HepG2 (cell line): ENCODE results near the gene UQCRHL. TPM values are rescaled to one million over a fixed set of nuclear protein-coding genes. Genes with fewer than 3 reads are reported as not detected.

Source experiments
- ARID2 ChIP-seq: sonication (generic); formaldehyde crosslinking; IDR thresholded peaks from 2 replicates; pipeline ENCODE4 v1.8.1; 2022; ENCODE audit warnings: mild to moderate bottlenecking, missing genetic modification reagents, borderline replicate concordance
- ATRX ChIP-seq: sonication (generic); formaldehyde crosslinking; IDR thresholded peaks from 2 replicates; pipeline ENCODE4 v1.4.0; 2020; ENCODE audit warnings: missing genetic modification reagents, borderline replicate concordance
- KLF15 ChIP-seq: sonication (generic); formaldehyde crosslinking; IDR thresholded peaks from 2 replicates; pipeline ENCODE4 v1.8.1; 2023; ENCODE audit warnings: borderline replicate concordance, mild to moderate bottlenecking, inconsistent platforms, missing genetic modification reagents, mixed read lengths
- SMAD9 ChIP-seq: sonication (generic); formaldehyde crosslinking; IDR thresholded peaks from 2 replicates; pipeline ENCODE4 v1.5.1; 2020; ENCODE audit warnings: mild to moderate bottlenecking, missing genetic modification reagents
- SNAPC2 ChIP-seq: sonication (generic); formaldehyde crosslinking; IDR thresholded peaks from 2 replicates; pipeline ENCODE4 v1.8.1; 2022; ENCODE audit warnings: mild to moderate bottlenecking, missing genetic modification reagents
- SRF ChIP-seq: IDR thresholded peaks from 2 replicates; pipeline ENCODE4 v1.6.1; 2011; ENCODE audit warnings: mild to moderate bottlenecking, low read depth, low read length, moderate library complexity
- ZNF260 ChIP-seq: sonication (generic); formaldehyde crosslinking; IDR thresholded peaks from 2 replicates; pipeline ENCODE4 v1.4.0; 2020; ENCODE audit warnings: missing genetic modification reagents, low read depth, mild to moderate bottlenecking, borderline replicate concordance
- ZNF670 ChIP-seq: sonication (generic); formaldehyde crosslinking; IDR thresholded peaks from 2 replicates; pipeline ENCODE4 v1.8.0; 2022; ENCODE audit warnings: mild to moderate bottlenecking, missing genetic modification reagents, borderline replicate concordance
- ZNF766 ChIP-seq: sonication (generic); formaldehyde crosslinking; IDR thresholded peaks from 2 replicates; pipeline ENCODE4 v1.5.0; 2020; ENCODE audit warnings: missing genetic modification reagents, borderline replicate concordance
- ZNF772 ChIP-seq: sonication (generic); formaldehyde crosslinking; IDR thresholded peaks from 2 replicates; pipeline ENCODE4 v1.5.0; 2020; ENCODE audit warnings: mild to moderate bottlenecking, missing genetic modification reagents
- ZNF777 ChIP-seq: sonication (generic); formaldehyde crosslinking; IDR thresholded peaks from 2 replicates; pipeline ENCODE4 v1.4.0; 2020; ENCODE audit warnings: missing genetic modification reagents
- ZNF816 ChIP-seq: sonication (generic); formaldehyde crosslinking; IDR thresholded peaks from 2 replicates; pipeline ENCODE4 v1.8.0; 2022; ENCODE audit warnings: missing genetic modification reagents, mild to moderate bottlenecking, borderline replicate concordance
- ZNF841 ChIP-seq: sonication (generic); formaldehyde crosslinking; IDR thresholded peaks from 2 replicates; pipeline ENCODE4 v1.8.1; 2023; ENCODE audit warnings: missing genetic modification reagents, borderline replicate concordance
- ZZZ3 ChIP-seq: sonication (generic); formaldehyde crosslinking; IDR thresholded peaks from 2 replicates; pipeline ENCODE4 v1.4.0; 2020; ENCODE audit warnings: missing genetic modification reagents, mild to moderate bottlenecking, borderline replicate concordance
- polyA plus RNA-seq, 8 experiments: library from polyadenylated mRNA; depleted of rRNA in 3 of 8; stranded (reverse) in 7 of 8; unstranded in 1 of 8; fragments of >200 nt; fragmentation: Illumina TruSeq in 4 of 8; extraction: Trizol in 4 of 8; gene quantifications; 2 replicates each; pipeline versions ENCODE4 v1.2.1 to v1.2.3, GENCODE V29; 2011 to 2016; ENCODE audit warnings: low read depth in 4 of 8, missing spikeins in 1 of 8, mixed read lengths in 1 of 8; ENCODE audit not compliant: insufficient read depth in 1 of 8
- total RNA-seq, 5 experiments: library from RNA; depleted of rRNA; stranded (reverse); fragments of >200 nt; fragmentation: Illumina TruSeq; extraction: Trizol; gene quantifications; 2 replicates each; pipeline ENCODE4 v1.2.3, GENCODE V29; 2016; ENCODE audit warnings: low read depth in 1 of 5
- TF ChIP-seq, protein P1 (sequence below): sonication (generic); formaldehyde crosslinking; conservative IDR thresholded peaks from 2 replicates; pipeline ENCODE4 v1.8.0; 2022; ENCODE audit warnings: mild to moderate bottlenecking, moderate library complexity, missing genetic modification reagents
- TF ChIP-seq, protein P2 (sequence below): sonication (generic); formaldehyde crosslinking; IDR thresholded peaks from 2 replicates; pipeline ENCODE4 v1.5.1; 2020; ENCODE audit warnings: missing genetic modification reagents, mild to moderate bottlenecking, borderline replicate concordance
- TF ChIP-seq, protein P3 (sequence below): IDR thresholded peaks from 2 replicates; pipeline ENCODE4 v1.6.1; 2016; ENCODE audit warnings: control low read depth
- TF ChIP-seq, protein P4 (sequence below): sonication (generic); formaldehyde crosslinking; conservative IDR thresholded peaks from 2 replicates; pipeline ENCODE4 v1.4.0; 2020; ENCODE audit warnings: mild to moderate bottlenecking, missing genetic modification reagents, moderate library complexity
- TF ChIP-seq, protein P5 (sequence below): sonication (generic); formaldehyde crosslinking; IDR thresholded peaks from 2 replicates; pipeline ENCODE4 v1.4.0; 2020; ENCODE audit warnings: mild to moderate bottlenecking, missing genetic modification reagents

UQCRHL gene
- total and polyA plus RNA-seq, 2 of the 13 experiments (the other 11 are each of a cell fraction or from before 2014, with no cell fraction given) = 1.8 to 2.3 TPM

DNA sequence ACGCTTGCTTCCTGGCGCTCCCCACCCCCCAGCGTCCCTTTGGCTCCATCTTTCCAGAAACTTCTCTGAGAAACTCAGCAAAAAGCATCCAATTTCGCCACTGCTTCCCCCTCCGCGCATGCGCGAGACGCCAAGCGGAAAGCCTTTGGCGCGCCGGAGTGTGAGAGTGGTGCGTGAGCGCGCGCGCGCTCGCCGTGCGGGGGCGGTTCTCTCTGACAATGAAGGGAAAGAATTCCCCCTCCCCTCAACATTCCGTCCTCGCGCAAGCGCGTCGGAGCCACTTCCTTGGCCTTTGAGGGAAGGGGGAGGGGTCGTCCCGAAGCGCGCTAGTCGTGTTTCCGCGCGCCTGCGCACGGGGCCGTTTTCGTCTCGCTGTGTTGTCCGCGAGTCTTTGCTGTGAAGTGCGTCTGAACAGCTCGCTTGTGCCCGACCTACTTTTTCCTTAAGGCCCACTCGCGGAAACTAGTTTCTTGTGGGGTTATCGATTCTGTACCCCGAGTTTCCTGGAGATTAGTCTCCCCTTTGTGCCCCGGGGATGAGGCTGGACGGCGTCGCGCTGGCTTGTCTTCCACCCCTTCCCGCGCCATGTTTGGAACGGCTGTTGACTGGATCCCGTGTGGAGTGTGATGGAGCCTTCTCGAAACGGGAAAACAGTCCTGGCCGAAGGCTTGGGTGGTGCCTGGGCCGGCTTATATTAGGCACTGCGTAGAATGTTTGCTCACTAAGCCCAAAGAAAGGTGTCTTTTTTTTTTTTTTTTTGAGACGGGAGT lies 28.5 kb upstream of the UQCRHL start (continued):
- peak; percentile 86; the same call in 1 of the 2 replicates for TF ChIP-seq SNAPC2
- no peak for TF ChIP-seq ZZZ3 (CRISPR knock-in tag)
- no peak for TF ChIP-seq ZNF777 (CRISPR knock-in tag)
- TF ChIP-seq, protein P1, sequence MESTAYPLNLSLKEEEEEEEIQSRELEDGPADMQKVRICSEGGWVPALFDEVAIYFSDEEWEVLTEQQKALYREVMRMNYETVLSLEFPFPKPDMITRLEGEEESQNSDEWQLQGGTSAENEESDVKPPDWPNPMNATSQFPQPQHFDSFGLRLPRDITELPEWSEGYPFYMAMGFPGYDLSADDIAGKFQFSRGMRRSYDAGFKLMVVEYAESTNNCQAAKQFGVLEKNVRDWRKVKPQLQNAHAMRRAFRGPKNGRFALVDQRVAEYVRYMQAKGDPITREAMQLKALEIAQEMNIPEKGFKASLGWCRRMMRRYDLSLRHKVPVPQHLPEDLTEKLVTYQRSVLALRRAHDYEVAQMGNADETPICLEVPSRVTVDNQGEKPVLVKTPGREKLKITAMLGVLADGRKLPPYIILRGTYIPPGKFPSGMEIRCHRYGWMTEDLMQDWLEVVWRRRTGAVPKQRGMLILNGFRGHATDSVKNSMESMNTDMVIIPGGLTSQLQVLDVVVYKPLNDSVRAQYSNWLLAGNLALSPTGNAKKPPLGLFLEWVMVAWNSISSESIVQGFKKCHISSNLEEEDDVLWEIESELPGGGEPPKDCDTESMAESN = peak; percentile 65; the same call in 1 of the 2 replicates
- peak; percentile 83; the same call in 1 of the 2 replicates for TF ChIP-seq ZNF816
- TF ChIP-seq ZNF260 = no peak
- TF ChIP-seq, protein P2, sequence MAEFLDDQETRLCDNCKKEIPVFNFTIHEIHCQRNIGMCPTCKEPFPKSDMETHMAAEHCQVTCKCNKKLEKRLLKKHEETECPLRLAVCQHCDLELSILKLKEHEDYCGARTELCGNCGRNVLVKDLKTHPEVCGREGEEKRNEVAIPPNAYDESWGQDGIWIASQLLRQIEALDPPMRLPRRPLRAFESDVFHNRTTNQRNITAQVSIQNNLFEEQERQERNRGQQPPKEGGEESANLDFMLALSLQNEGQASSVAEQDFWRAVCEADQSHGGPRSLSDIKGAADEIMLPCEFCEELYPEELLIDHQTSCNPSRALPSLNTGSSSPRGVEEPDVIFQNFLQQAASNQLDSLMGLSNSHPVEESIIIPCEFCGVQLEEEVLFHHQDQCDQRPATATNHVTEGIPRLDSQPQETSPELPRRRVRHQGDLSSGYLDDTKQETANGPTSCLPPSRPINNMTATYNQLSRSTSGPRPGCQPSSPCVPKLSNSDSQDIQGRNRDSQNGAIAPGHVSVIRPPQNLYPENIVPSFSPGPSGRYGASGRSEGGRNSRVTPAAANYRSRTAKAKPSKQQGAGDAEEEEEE (CRISPR knock-in tag) = 0 out of 2 replicates have a peak, but pooled peaks have one; percentile 48
- no peak for TF ChIP-seq ATRX (CRISPR knock-in tag)
- peak; percentile 72; the same call in 1 of the 2 replicates for TF ChIP-seq ZNF772
- TF ChIP-seq, protein P3, sequence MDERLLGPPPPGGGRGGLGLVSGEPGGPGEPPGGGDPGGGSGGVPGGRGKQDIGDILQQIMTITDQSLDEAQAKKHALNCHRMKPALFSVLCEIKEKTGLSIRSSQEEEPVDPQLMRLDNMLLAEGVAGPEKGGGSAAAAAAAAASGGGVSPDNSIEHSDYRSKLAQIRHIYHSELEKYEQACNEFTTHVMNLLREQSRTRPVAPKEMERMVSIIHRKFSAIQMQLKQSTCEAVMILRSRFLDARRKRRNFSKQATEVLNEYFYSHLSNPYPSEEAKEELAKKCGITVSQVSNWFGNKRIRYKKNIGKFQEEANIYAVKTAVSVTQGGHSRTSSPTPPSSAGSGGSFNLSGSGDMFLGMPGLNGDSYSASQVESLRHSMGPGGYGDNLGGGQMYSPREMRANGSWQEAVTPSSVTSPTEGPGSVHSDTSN (CRISPR knock-in tag) = no peak
- no peak for TF ChIP-seq ZNF841 (CRISPR knock-in tag)
- no peak for TF ChIP-seq SRF
- TF ChIP-seq ZNF670 (CRISPR knock-in tag) = peak; percentile 18; the same call in 1 of the 2 replicates
- no peak; the same call in 1 of the 2 replicates for TF ChIP-seq ZNF766
- TF ChIP-seq KLF15 = no peak
- TF ChIP-seq, protein P4, sequence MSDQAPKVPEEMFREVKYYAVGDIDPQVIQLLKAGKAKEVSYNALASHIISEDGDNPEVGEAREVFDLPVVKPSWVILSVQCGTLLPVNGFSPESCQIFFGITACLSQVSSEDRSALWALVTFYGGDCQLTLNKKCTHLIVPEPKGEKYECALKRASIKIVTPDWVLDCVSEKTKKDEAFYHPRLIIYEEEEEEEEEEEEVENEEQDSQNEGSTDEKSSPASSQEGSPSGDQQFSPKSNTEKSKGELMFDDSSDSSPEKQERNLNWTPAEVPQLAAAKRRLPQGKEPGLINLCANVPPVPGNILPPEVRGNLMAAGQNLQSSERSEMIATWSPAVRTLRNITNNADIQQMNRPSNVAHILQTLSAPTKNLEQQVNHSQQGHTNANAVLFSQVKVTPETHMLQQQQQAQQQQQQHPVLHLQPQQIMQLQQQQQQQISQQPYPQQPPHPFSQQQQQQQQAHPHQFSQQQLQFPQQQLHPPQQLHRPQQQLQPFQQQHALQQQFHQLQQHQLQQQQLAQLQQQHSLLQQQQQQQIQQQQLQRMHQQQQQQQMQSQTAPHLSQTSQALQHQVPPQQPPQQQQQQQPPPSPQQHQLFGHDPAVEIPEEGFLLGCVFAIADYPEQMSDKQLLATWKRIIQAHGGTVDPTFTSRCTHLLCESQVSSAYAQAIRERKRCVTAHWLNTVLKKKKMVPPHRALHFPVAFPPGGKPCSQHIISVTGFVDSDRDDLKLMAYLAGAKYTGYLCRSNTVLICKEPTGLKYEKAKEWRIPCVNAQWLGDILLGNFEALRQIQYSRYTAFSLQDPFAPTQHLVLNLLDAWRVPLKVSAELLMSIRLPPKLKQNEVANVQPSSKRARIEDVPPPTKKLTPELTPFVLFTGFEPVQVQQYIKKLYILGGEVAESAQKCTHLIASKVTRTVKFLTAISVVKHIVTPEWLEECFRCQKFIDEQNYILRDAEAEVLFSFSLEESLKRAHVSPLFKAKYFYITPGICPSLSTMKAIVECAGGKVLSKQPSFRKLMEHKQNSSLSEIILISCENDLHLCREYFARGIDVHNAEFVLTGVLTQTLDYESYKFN = peak; percentile 72; the same call in 1 of the 2 replicates
- TF ChIP-seq ARID2 (CRISPR knock-in tag) = 0 out of 2 replicates have a peak, but pooled peaks have one; percentile 44
- TF ChIP-seq, protein P5, sequence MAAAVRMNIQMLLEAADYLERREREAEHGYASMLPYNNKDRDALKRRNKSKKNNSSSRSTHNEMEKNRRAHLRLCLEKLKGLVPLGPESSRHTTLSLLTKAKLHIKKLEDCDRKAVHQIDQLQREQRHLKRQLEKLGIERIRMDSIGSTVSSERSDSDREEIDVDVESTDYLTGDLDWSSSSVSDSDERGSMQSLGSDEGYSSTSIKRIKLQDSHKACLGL = no peak
- TF ChIP-seq SMAD9 (CRISPR knock-in tag) = no peak
